ENCODE measurements around the gene ABCA4. TPM values are rescaled to one million over a fixed set of nuclear protein-coding genes. Genes with fewer than 3 reads are reported as not detected.

ABCA4 gene
- total RNA-seq, 1 experiment from 2014 or later: 0.29 TPM

- Histone ChIP-seq H3K36me3 (ENCODE audit: low read depth, low read length) (no peaks in the 10 kb centered on the region), H3K79me2 (ENCODE audit: low read length) (no peaks in the 10 kb centered on the region), H3K27ac (ENCODE audit: low read length) (no peak overlapping the region), H3K9me3 (ENCODE audit: low read length) (no peaks in the 10 kb centered on the region), H3K4me1 (ENCODE audit: insufficient read depth, low read length) (no peaks in the 10 kb centered on the region), H3K27me3 (ENCODE audit: low read length) (no peaks in the 10 kb centered on the region), H3K4me2 (ENCODE audit: low read length) (no peak overlapping the region), H3K9ac (ENCODE audit: low read length) (no peak overlapping the region), H3K9me2 (replicated peaks; ENCODE audit: low read length) (no peaks in the 10 kb centered on the region), H4K20me1 (ENCODE audit: low read length) (no peaks in the 10 kb centered on the region), H3F3A (ENCODE audit: low read length, unreplicated experiment) (no peaks in the 10 kb centered on the region), H2AFZ (ENCODE audit: low read length) (no peak overlapping the region), H3K4me3 (ENCODE audit: low read length) (no peak overlapping the region)
- ATAC-seq (no peak), DNase-seq (no peak)
- no peak for TF ChIP-seq EZH2 (IDR thresholded peaks at IDR 0.05; ENCODE audit: low read length, unreplicated experiment)
- no peak for TF ChIP-seq CTCF (conservative IDR thresholded peaks at IDR 0.05; ENCODE audit: low read depth, low read length)
- no peak for TF ChIP-seq EZH2phosphoT487 (IDR thresholded peaks at IDR 0.05; ENCODE audit: borderline replicate concordance, low read length)
- intact Hi-C loops (cut with micrococcal nuclease): no loop called here
- no TSS peak for BruUV-seq (replicated peaks)
- ChIA-PET POLR2A (ENCODE audit: unreplicated experiment) (interaction anchor here (0.6 kb wide), 1 partner anchor 211 kb away, joined by 5 read pairs; no protein-coding TSS in a partner anchor), CTCF (no interaction called here)
Measured at GRCh38 chr1:94090761-94091160, 30.2 kb downstream of the ABCA4 start.

- POLR2A ChIA-PET (ENCODE audit: unreplicated experiment): no interaction called here
Measured at GRCh38 chr1:94087193-94087592, 33.8 kb downstream of the ABCA4 start.

More at GRCh38 chr1:94087193-94087592, 33.8 kb downstream of the ABCA4 start:
- DNase-seq (no peak), ATAC-seq (no peak)
- Histone ChIP-seq H3K27me3 (ENCODE audit: low read length) (no peaks in the 10 kb centered on the region), H3K9me2 (replicated peaks; ENCODE audit: low read length) (no peaks in the 10 kb centered on the region), H4K20me1 (ENCODE audit: low read length) (no peaks in the 10 kb centered on the region), H3K4me1 (ENCODE audit: insufficient read depth, low read length) (peaks cover 2% of the 10 kb centered on the region; the same call in 1 of the 2 replicates), H3K9ac (ENCODE audit: low read length) (no peak overlapping the region), H3K79me2 (ENCODE audit: low read length) (no peaks in the 10 kb centered on the region), H3K4me3 (ENCODE audit: low read length) (no peak overlapping the region), H3F3A (ENCODE audit: low read length, unreplicated experiment) (no peaks in the 10 kb centered on the region), H3K36me3 (ENCODE audit: low read depth, low read length) (no peaks in the 10 kb centered on the region), H3K9me3 (ENCODE audit: low read length) (no peaks in the 10 kb centered on the region), H3K4me2 (ENCODE audit: low read length) (no peak overlapping the region), H2AFZ (ENCODE audit: low read length) (no peak overlapping the region), H3K27ac (ENCODE audit: low read length) (no peak overlapping the region)
- CTCF ChIA-PET: no interaction called here
- BruUV-seq (replicated peaks): no TSS peak
- intact Hi-C loops (cut with micrococcal nuclease): no loop called here
- TF ChIP-seq EZH2 (IDR thresholded peaks at IDR 0.05; ENCODE audit: low read length, unreplicated experiment) (no peak), CTCF (conservative IDR thresholded peaks at IDR 0.05; ENCODE audit: low read depth, low read length) (no peak), EZH2phosphoT487 (IDR thresholded peaks at IDR 0.05; ENCODE audit: borderline replicate concordance, low read length) (no peak)
